A549 (cell line): ENCODE results near the gene TMEM125. TPM values are rescaled to one million over a fixed set of nuclear protein-coding genes. Genes with fewer than 3 reads are reported as not detected.

ENCODE experiments used
- ATAC-seq, 2 experiments: fragments of 200-7000 bp in 1 of 2; fragments of >200 bp in 1 of 2; cut with Nextera tagmentation in 1 of 2; cut with Tn5 transposase in 1 of 2; 3 replicates each; pipeline versions ENCODE4 v1.8.0 to v1.9.1; 2018 to 2020; ENCODE audit warnings: mild to moderate bottlenecking in 1 of 2, moderate library complexity in 1 of 2
- CTCF ChIA-PET: fragments of 300-600 bp; sonication (Branson Sonifier 250); formaldehyde crosslinking; extraction: SDS; loops from one replicate; lab custom pipeline; 2021; ENCODE audit warnings: antibody characterized with exemption, inconsistent platforms; lab: Yijun Ruan, JAX
- POLR2A ChIA-PET: fragments of 350-600 bp; formaldehyde crosslinking; extraction: SDS; loops from one replicate; lab custom pipeline; 2021; ENCODE audit warnings: antibody characterized with exemption, inconsistent platforms; lab: Yijun Ruan, JAX
- DNase-seq, 2 experiments: peaks; one replicate each; pipeline versions ENCODE4 v3.0.0 to v3.0.0-alpha.2; 2011 to 2016; ENCODE audit warnings: low read depth in 1 of 2, low spot score in 1 of 2
- FAIRE-seq: peaks from 2 replicates; lab custom pipeline; 2011; peaks lifted over from hg19 to GRCh38; lab: Jason Lieb, UNC
- H3K27ac ChIP-seq, 2 experiments: fragments of >200 bp; sonication (Bioruptor Twin); formaldehyde crosslinking; 3 replicates each; pipeline ENCODE4 v1.5.1; 2016 to 2017
- H3K4me1 ChIP-seq: fragments of >200 bp; sonication (Bioruptor Twin); formaldehyde crosslinking; 3 replicates; pipeline ENCODE4 v1.6.1; 2016
- H3K4me2 ChIP-seq: fragments of >200 bp; sonication (Bioruptor Twin); formaldehyde crosslinking; 3 replicates; pipeline ENCODE4 v1.6.1; 2016
- H3K4me3 ChIP-seq: fragments of >200 bp; sonication (Bioruptor Twin); formaldehyde crosslinking; 3 replicates; pipeline ENCODE4 v1.5.1; 2016
- H3K9me3 ChIP-seq: fragments of >200 bp; sonication (Bioruptor Twin); formaldehyde crosslinking; 3 replicates; pipeline ENCODE4 v1.6.1; 2016
- ATOH8 ChIP-seq: fragments of 250-450 bp; sonication (Bioruptor Pico); IDR thresholded peaks from 2 replicates; pipeline ENCODE4 v1.5.0; 2020; ENCODE audit warnings: low read depth, mild to moderate bottlenecking, moderate library complexity
- CBX2 ChIP-seq: fragments of 200-600 bp; sonication (generic); IDR thresholded peaks from 2 replicates; pipeline ENCODE4 v1.6.1; 2016; ENCODE audit warnings: low read depth, mild to moderate bottlenecking, borderline replicate concordance
- CHD2 ChIP-seq: fragments of 150-350 bp; IDR thresholded peaks from 2 replicates; pipeline ENCODE4 v1.6.1; 2014; ENCODE audit warnings: low read length; ENCODE audit not compliant: partially characterized antibody
- CTCF ChIP-seq: fragments of >200 bp; sonication (Bioruptor Twin); formaldehyde crosslinking; IDR thresholded peaks from 3 replicates; pipeline ENCODE4 v1.5.1; 2016
- E2F6 ChIP-seq: IDR thresholded peaks from 2 replicates; pipeline ENCODE4 v1.6.1; 2012; ENCODE audit warnings: low read depth, borderline replicate concordance
- EHF ChIP-seq: fragments of 250-450 bp; sonication (Bioruptor Pico); IDR thresholded peaks from 2 replicates; pipeline ENCODE4 v1.5.0; 2020; ENCODE audit warnings: mild to moderate bottlenecking
- EP300 ChIP-seq, 2 experiments: fragments of >200 bp; sonication (Bioruptor Twin); formaldehyde crosslinking; IDR thresholded peaks; 2 replicates in 1 of 2; 3 replicates in 1 of 2; pipeline ENCODE4 v1.6.1; 2016 to 2017
- ESRRA ChIP-seq: fragments of 150-350 bp; IDR thresholded peaks from 2 replicates; pipeline ENCODE4 v1.6.1; 2014; ENCODE audit warnings: mild to moderate bottlenecking, low read length, borderline replicate concordance
- FOSL2 ChIP-seq, 2 experiments: fragments of 450-650 bp in 1 of 2; fragments of >200 bp in 1 of 2; sonication (Bioruptor Twin) in 1 of 2; formaldehyde crosslinking; IDR thresholded peaks; 2 replicates each; pipeline versions ENCODE4 v1.5.0 to v1.6.1; 2016 to 2020; ENCODE audit warnings: mild to moderate bottlenecking in 1 of 2, moderate library complexity in 1 of 2
- GATA3 ChIP-seq: IDR thresholded peaks from 2 replicates; pipeline ENCODE4 v1.6.1; 2012; ENCODE audit warnings: borderline replicate concordance
- HDAC2 ChIP-seq: fragments of 200-600 bp; sonication (generic); IDR thresholded peaks from 2 replicates; pipeline ENCODE4 v1.6.1; 2016
- HES2 ChIP-seq: fragments of >200 bp; sonication (Bioruptor Twin); formaldehyde crosslinking; IDR thresholded peaks from 2 replicates; pipeline ENCODE4 v1.6.1; 2016
- HMGXB4 ChIP-seq: fragments of 250-450 bp; sonication (Bioruptor Pico); IDR thresholded peaks from 2 replicates; pipeline ENCODE4 v1.5.0; 2021; ENCODE audit warnings: mild to moderate bottlenecking, moderate library complexity, borderline replicate concordance
- HOXB13 ChIP-seq: fragments of 250-450 bp; sonication (Bioruptor Pico); IDR thresholded peaks from 2 replicates; pipeline ENCODE4 v1.5.0; 2020; ENCODE audit warnings: low read depth, mild to moderate bottlenecking, moderate library complexity
- JUN ChIP-seq, 2 experiments: fragments of >200 bp; sonication (Bioruptor Twin); formaldehyde crosslinking; IDR thresholded peaks; 2 replicates in 1 of 2; 3 replicates in 1 of 2; pipeline ENCODE4 v1.6.1; 2016 to 2017
- JUNB ChIP-seq: fragments of >200 bp; sonication (Bioruptor Twin); formaldehyde crosslinking; IDR thresholded peaks from 2 replicates; pipeline ENCODE4 v1.6.1; 2016
- KDM5A ChIP-seq: fragments of 200-600 bp; sonication (generic); IDR thresholded peaks from 2 replicates; pipeline ENCODE4 v1.6.1; 2016; ENCODE audit warnings: antibody characterized with exemption, mild to moderate bottlenecking
- MAFK ChIP-seq: fragments of 450-650 bp; IDR thresholded peaks from 2 replicates; pipeline ENCODE4 v1.6.1; 2014; ENCODE audit not compliant: partially characterized antibody
- MAX ChIP-seq: IDR thresholded peaks from 2 replicates; pipeline ENCODE4 v1.6.1; 2012
- NFE2L2 ChIP-seq: fragments of 150-350 bp; conservative IDR thresholded peaks from 2 replicates; pipeline ENCODE4 v1.6.1; 2014; ENCODE audit warnings: low read length
- RARB ChIP-seq: fragments of 250-450 bp; sonication (Bioruptor Pico); IDR thresholded peaks from 2 replicates; pipeline ENCODE4 v1.8.0; 2021; ENCODE audit warnings: mild to moderate bottlenecking, moderate library complexity
- RCOR1 ChIP-seq: fragments of 150-350 bp; IDR thresholded peaks from 2 replicates; pipeline ENCODE4 v1.6.1; 2014; ENCODE audit warnings: antibody characterized with exemption, low read length, low read depth
- REST ChIP-seq: fragments of 200-600 bp; sonication (generic); IDR thresholded peaks from 2 replicates; pipeline ENCODE4 v1.6.1; 2016; ENCODE audit warnings: antibody characterized with exemption, mild to moderate bottlenecking, moderate library complexity
- SMC3 ChIP-seq: fragments of >200 bp; sonication (Bioruptor Twin); formaldehyde crosslinking; IDR thresholded peaks from 3 replicates; pipeline ENCODE4 v1.6.1; 2018; ENCODE audit warnings: inconsistent platforms
- ZFP36 ChIP-seq: fragments of 450-650 bp; IDR thresholded peaks from 2 replicates; pipeline ENCODE4 v1.6.1; 2014; ENCODE audit warnings: borderline replicate concordance; ENCODE audit not compliant: partially characterized antibody
- WGBS: methylation state at CpG from one replicate; pipeline ENCODE4 v1.1.6; 2017; ENCODE audit errors: missing lambda C conversion rate; 5-methylcytosine and 5-hydroxymethylcytosine counted together
- polyA plus RNA-seq, 4 experiments: library from polyadenylated mRNA; depleted of rRNA in 3 of 4; stranded (reverse); fragments of >200 nt; fragmentation: RNase III in 1 of 4; extraction: RNeasy Plus Mini Kit Qiagen cat#74134 plus additional on column Dnase treatment in 1 of 4; gene quantifications; 2 replicates in 3 of 4; 3 replicates in 1 of 4; pipeline ENCODE4 v1.2.3, GENCODE V29; 2011 to 2017

TMEM125 gene
- polyA plus RNA-seq, 2 of the 4 experiments (the other 2 are of a cell fraction) = not detected

GRCh38 chr1:43235040-43235439, 34.7 kb upstream of the TMEM125 start:
- WGBS = 82% methylated on average over 8 of the region's 8 CpGs
- ChIA-PET POLR2A (no interaction called here), CTCF (interaction anchor here (1.0 to 3.4 kb wide), 3 partner anchors 8 to 180 kb away, joined by 3 to 15 read pairs (median 4); no protein-coding TSS in a partner anchor)
- no peak overlapping the region for H3K4me3 ChIP-seq
- ATAC-seq = no peak
- H3K9me3 ChIP-seq = no peaks in the 10 kb centered on the region
- DNase-seq = no peak
- H3K27ac ChIP-seq = no peak overlapping the region
- no peak for FAIRE-seq
- TF ChIP-seq SMC3 (no peak), FOSL2 (IDR thresholded peaks at IDR 0.05) (no peak), FOSL2 (CRISPR knock-in tag; IDR thresholded peaks at IDR 0.05) (no peak), HES2 (no peak), HDAC2 (no peak), EP300 (IDR thresholded peaks at IDR 0.05) (no peak), E2F6 (no peak), GATA3 (no peak), REST (no peak)
- no peak overlapping the region for H3K4me2 ChIP-seq
- peaks cover 9% of the 10 kb centered on the region; the same call in 1 of the 3 replicates for H3K4me1 ChIP-seq

- ATAC-seq = no peak
- CTCF ChIA-PET = interaction anchor here (1.5 to 3.4 kb wide), 2 partner anchors 9 to 179 kb away, joined by 4 to 15 read pairs; no protein-coding TSS in a partner anchor
These were observed 34.2 kb upstream of the TMEM125 start for GRCh38 chr1:43235451-43236121.

More at GRCh38 chr1:43235451-43236121, 34.2 kb upstream of the TMEM125 start:
- Histone ChIP-seq H3K9me3 (no peaks in the 10 kb centered on the region), H3K4me3 (no peak overlapping the region), H3K4me1 (peaks cover 9% of the 10 kb centered on the region; the same call in 1 of the 3 replicates), H3K27ac (no peak overlapping the region), H3K4me2 (no peak overlapping the region)
- TF ChIP-seq ESRRA (no peak), JUNB (no peak), MAX (no peak), RARB (CRISPR knock-in tag) (no peak), MAFK (no peak), CBX2 (no peak), KDM5A (no peak), JUN (IDR thresholded peaks at IDR 0.05) (no peak), NFE2L2 (no peak), SMC3 (no peak), FOSL2 (IDR thresholded peaks at IDR 0.05) (no peak), FOSL2 (CRISPR knock-in tag; IDR thresholded peaks at IDR 0.05) (no peak), EHF (CRISPR knock-in tag) (no peak), ATOH8 (CRISPR knock-in tag) (no peak), HOXB13 (CRISPR knock-in tag) (no peak), CHD2 (no peak), HMGXB4 (CRISPR knock-in tag) (no peak), ZFP36 (no peak), CTCF (no peak), RCOR1 (no peak)
- 84% methylated on average over 3 of the region's 9 CpGs for WGBS
- DNase-seq = no peak
- POLR2A ChIA-PET = no interaction called here
- FAIRE-seq = no peak
